HG03097 (cell line): ENCODE data around the gene PTAFR.
"Not testable (repeated sequence)": the region's sequence is repeated elsewhere in the genome, so short reads cannot be mapped to it uniquely, and the experiment has no call there.

Experiments used
- ATAC-seq: cut with Tn5 transposase; IDR thresholded peaks from one replicate; pipeline ENCODE4 v1.9.1; 2021; ENCODE audit not compliant: unreplicated experiment, low FRiP score

Gene PTAFR

GRCh38 chr1:28147264-28148094, 29.0 kb downstream of the PTAFR start:
- no peak for ATAC-seq

- no peak for ATAC-seq
Measured at GRCh38 chr1:28145728-28146127, 30.8 kb downstream of the PTAFR start.

GRCh38 chr1:28144203-28145135, 32.0 kb downstream of the PTAFR start:
- peak; percentile 67 for ATAC-seq

GRCh38 chr1:28143496-28144202, 32.8 kb downstream of the PTAFR start:
- ATAC-seq = no peak

GRCh38 chr1:28141685-28142084, 34.8 kb downstream of the PTAFR start:
- ATAC-seq = no peak

- not testable (repeated sequence) for ATAC-seq
Measured at GRCh38 chr1:28139866-28140265, 36.6 kb downstream of the PTAFR start.

- ATAC-seq = no peak
Measured at GRCh38 chr1:28139025-28139712, 37.3 kb downstream of the PTAFR start.

GRCh38 chr1:28136922-28137613, 39.4 kb downstream of the PTAFR start:
- ATAC-seq = no peak

GRCh38 chr1:28136169-28136921, 40.1 kb downstream of the PTAFR start:
- ATAC-seq = no peak

- ATAC-seq = no peak
Measured at GRCh38 chr1:28135371-28136168, 40.9 kb downstream of the PTAFR start.

GRCh38 chr1:28134651-28135207, 41.8 kb downstream of the PTAFR start:
- no peak for ATAC-seq

GRCh38 chr1:28132171-28133167, 44.0 kb downstream of the PTAFR start:
- no peak for ATAC-seq

GRCh38 chr1:28130901-28131300, 45.6 kb downstream of the PTAFR start:
- no peak for ATAC-seq

- ATAC-seq = no peak
Measured at GRCh38 chr1:28129150-28129549, 47.3 kb downstream of the PTAFR start.

GRCh38 chr1:28127617-28128257, 48.8 kb downstream of the PTAFR start:
- ATAC-seq = no peak

GRCh38 chr1:28126783-28127490, 49.6 kb downstream of the PTAFR start:
- ATAC-seq = no peak
